HepG2 (cell line): ENCODE data around the gene HNRNPM. TPM values are rescaled to one million over a fixed set of nuclear protein-coding genes. Genes with fewer than 3 reads are reported as not detected.

ENCODE experiments used
- ARID4A ChIP-seq: sonication (generic); formaldehyde crosslinking; IDR thresholded peaks from 2 replicates; pipeline ENCODE4 v1.5.0; 2020; ENCODE audit warnings: mild to moderate bottlenecking, missing genetic modification reagents, borderline replicate concordance
- FOSL1 ChIP-seq: sonication (generic); formaldehyde crosslinking; IDR thresholded peaks from 2 replicates; pipeline ENCODE4 v1.9.0; 2021; ENCODE audit warnings: missing genetic modification reagents, borderline replicate concordance
- HIC2 ChIP-seq: sonication (generic); formaldehyde crosslinking; IDR thresholded peaks from 2 replicates; pipeline ENCODE4 v1.9.0; 2022; ENCODE audit warnings: low read depth, missing genetic modification reagents
- MTERF4 ChIP-seq: sonication (generic); formaldehyde crosslinking; IDR thresholded peaks from 2 replicates; pipeline ENCODE4 v1.8.0; 2023; ENCODE audit warnings: mild to moderate bottlenecking, missing genetic modification reagents
- NR2F6 ChIP-seq, 2 experiments: IDR thresholded peaks; 2 replicates each; pipeline ENCODE4 v1.6.1; 2016; ENCODE audit warnings: antibody characterized with exemption in 1 of 2, mild to moderate bottlenecking in 1 of 2
- PHB2 ChIP-seq: fragments of 450-650 bp; IDR thresholded peaks from 2 replicates; pipeline ENCODE4 v1.6.1; 2018; ENCODE audit not compliant: partially characterized antibody
- PITX1 ChIP-seq: sonication (generic); formaldehyde crosslinking; IDR thresholded peaks from 2 replicates; pipeline ENCODE4 v1.5.1; 2020; ENCODE audit warnings: mild to moderate bottlenecking, missing genetic modification reagents
- RORA ChIP-seq: sonication (generic); formaldehyde crosslinking; IDR thresholded peaks from 2 replicates; pipeline ENCODE4 v1.5.0; 2020; ENCODE audit warnings: mild to moderate bottlenecking, missing genetic modification reagents, moderate library complexity
- RXRB ChIP-seq: IDR thresholded peaks from 2 replicates; pipeline ENCODE4 v1.6.1; 2016; ENCODE audit warnings: borderline replicate concordance, missing genetic modification reagents, missing compliant biosample characterization
- SRSF4 ChIP-seq: fragments of 200-400 bp; formaldehyde crosslinking; IDR thresholded peaks from one replicate; pipeline ENCODE4 v1.6.1; 2018; ENCODE audit warnings: mild to moderate bottlenecking, low read depth, low read length, moderate library complexity; ENCODE audit not compliant: poor library complexity, severe bottlenecking
- ZGPAT ChIP-seq: IDR thresholded peaks from 2 replicates; pipeline ENCODE4 v1.6.1; 2016; ENCODE audit warnings: mild to moderate bottlenecking
- ZNF18 ChIP-seq: sonication (generic); formaldehyde crosslinking; IDR thresholded peaks from 2 replicates; pipeline ENCODE4 v1.8.0; 2022; ENCODE audit warnings: mild to moderate bottlenecking, missing genetic modification reagents; ENCODE audit not compliant: insufficient replicate concordance
- ZNF549 ChIP-seq: sonication (generic); formaldehyde crosslinking; IDR thresholded peaks from 2 replicates; pipeline ENCODE4 v1.5.0; 2020; ENCODE audit warnings: missing genetic modification reagents
- ZNF556 ChIP-seq: sonication (generic); formaldehyde crosslinking; IDR thresholded peaks from 2 replicates; pipeline ENCODE4 v1.4.0; 2020; ENCODE audit warnings: mild to moderate bottlenecking, missing genetic modification reagents, borderline replicate concordance
- ZNF629 ChIP-seq: sonication (generic); formaldehyde crosslinking; conservative IDR thresholded peaks from 2 replicates; pipeline ENCODE4 v1.5.0; 2020; ENCODE audit warnings: missing genetic modification reagents
- polyA plus RNA-seq, 8 experiments: library from polyadenylated mRNA; depleted of rRNA in 3 of 8; stranded (reverse) in 7 of 8; unstranded in 1 of 8; fragments of >200 nt; fragmentation: Illumina TruSeq in 4 of 8; extraction: Trizol in 4 of 8; gene quantifications; 2 replicates each; pipeline versions ENCODE4 v1.2.1 to v1.2.3, GENCODE V29; 2011 to 2016; ENCODE audit warnings: low read depth in 4 of 8, missing spikeins in 1 of 8, mixed read lengths in 1 of 8; ENCODE audit not compliant: insufficient read depth in 1 of 8
- total RNA-seq, 5 experiments: library from RNA; depleted of rRNA; stranded (reverse); fragments of >200 nt; fragmentation: Illumina TruSeq; extraction: Trizol; gene quantifications; 2 replicates each; pipeline ENCODE4 v1.2.3, GENCODE V29; 2016; ENCODE audit warnings: low read depth in 1 of 5
- TF ChIP-seq, protein P1 (sequence below): sonication (generic); formaldehyde crosslinking; IDR thresholded peaks from 2 replicates; pipeline ENCODE4 v1.4.0; 2020; ENCODE audit warnings: missing genetic modification reagents, borderline replicate concordance

Gene HNRNPM
- total and polyA plus RNA-seq, 2 of the 13 experiments (the other 11 are each of a cell fraction or from before 2014, with no cell fraction given): 56.7 to 102 TPM

- TF ChIP-seq ZNF18: no peak
- TF ChIP-seq MTERF4 (CRISPR knock-in tag): no peak
- TF ChIP-seq RORA (CRISPR knock-in tag): no peak
- TF ChIP-seq PITX1 (CRISPR knock-in tag): no peak
- peak; percentile 48 for TF ChIP-seq RXRB (CRISPR knock-in tag)
- TF ChIP-seq NR2F6 (IDR thresholded peaks at IDR 0.05): peak; percentile 13; the same call in 1 of the 2 replicates
- peak; percentile 46; the same call in 1 of the 2 replicates for TF ChIP-seq NR2F6 (CRISPR knock-in tag; IDR thresholded peaks at IDR 0.05)
- 0 out of 2 replicates have a peak, but pooled peaks have one; percentile 46 for TF ChIP-seq ZGPAT (CRISPR knock-in tag)
- TF ChIP-seq, protein P1, sequence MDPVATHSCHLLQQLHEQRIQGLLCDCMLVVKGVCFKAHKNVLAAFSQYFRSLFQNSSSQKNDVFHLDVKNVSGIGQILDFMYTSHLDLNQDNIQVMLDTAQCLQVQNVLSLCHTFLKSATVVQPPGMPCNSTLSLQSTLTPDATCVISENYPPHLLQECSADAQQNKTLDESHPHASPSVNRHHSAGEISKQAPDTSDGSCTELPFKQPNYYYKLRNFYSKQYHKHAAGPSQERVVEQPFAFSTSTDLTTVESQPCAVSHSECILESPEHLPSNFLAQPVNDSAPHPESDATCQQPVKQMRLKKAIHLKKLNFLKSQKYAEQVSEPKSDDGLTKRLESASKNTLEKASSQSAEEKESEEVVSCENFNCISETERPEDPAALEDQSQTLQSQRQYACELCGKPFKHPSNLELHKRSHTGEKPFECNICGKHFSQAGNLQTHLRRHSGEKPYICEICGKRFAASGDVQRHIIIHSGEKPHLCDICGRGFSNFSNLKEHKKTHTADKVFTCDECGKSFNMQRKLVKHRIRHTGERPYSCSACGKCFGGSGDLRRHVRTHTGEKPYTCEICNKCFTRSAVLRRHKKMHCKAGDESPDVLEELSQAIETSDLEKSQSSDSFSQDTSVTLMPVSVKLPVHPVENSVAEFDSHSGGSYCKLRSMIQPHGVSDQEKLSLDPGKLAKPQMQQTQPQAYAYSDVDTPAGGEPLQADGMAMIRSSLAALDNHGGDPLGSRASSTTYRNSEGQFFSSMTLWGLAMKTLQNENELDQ: no peak
- peak; percentile 84 for TF ChIP-seq FOSL1 (CRISPR knock-in tag)
- 0 out of 2 replicates have a peak, but pooled peaks have one; percentile 39 for TF ChIP-seq ZNF556
- TF ChIP-seq PHB2: no peak
- no peak for TF ChIP-seq ZNF629 (CRISPR knock-in tag)
- TF ChIP-seq HIC2: no peak
- no peak for TF ChIP-seq ZNF549 (CRISPR knock-in tag)
- no peak for TF ChIP-seq SRSF4
- peak; percentile 48; the same call in 1 of the 2 replicates for TF ChIP-seq ARID4A (CRISPR knock-in tag)
These were observed 21.0 kb upstream of the HNRNPM start (continued) for GRCh38 chr19:8423817-8424223.
